Femur (tissue), 1 donor: ENCODE results near the gene MRPL10.

Experiments
- DNase-seq: peaks from one replicate; pipeline ENCODE4 v3.0.0-alpha.2; 2017

The MRPL10 gene

DNA sequence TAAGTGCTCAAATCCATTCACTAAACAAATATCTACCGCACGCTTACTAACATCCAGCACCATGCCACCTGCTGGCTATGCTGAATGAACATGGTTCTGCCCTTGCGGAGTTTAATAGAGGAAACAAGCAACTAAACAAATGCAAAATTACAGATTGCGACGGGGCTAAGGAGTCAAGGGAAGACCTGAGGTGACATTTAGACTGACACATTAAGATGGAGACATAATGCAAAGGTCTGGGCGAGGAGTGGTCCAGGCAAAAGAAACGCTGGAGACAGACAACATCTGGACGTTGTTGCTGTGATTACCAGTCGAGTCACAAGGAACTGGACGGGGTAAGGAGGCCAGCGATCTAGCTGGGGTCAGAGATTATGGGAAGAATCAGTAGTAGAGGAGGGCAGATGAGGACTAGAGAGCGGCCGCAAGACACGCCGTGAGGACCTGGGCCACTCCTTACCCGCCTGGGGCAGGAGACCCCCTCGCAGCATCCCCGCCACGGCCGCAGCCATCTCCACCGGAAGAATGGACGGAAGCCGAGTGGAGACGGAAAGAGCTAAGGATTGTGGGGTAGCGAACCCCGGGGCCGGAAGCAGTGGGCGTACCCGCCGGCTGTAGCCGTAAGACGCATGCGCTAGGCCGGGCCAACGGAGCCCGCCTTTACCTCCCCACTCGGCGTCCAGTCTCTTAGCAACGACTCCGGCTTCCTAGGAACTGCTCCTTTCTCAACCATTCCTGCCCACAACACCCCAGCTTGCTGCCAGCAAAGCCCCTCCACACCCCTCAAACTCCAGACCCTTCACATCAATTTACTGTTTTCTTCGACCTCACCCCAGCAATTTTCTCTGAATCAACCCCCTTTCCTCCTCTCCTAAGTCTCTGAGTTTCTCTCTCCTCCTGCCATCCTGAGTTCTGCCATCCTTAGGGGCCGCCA is at the start of gene MRPL10, which contains the start of gene LRRC46:
MRPL10 (minus strand) TSS at position 539 of the 931 bp plus-strand sequence; CDS start at position 509, 30 bp downstream.
LRRC46 (plus strand) TSS at position 668 of the 931 bp plus-strand sequence. CDS start 320 bp downstream, outside the sequence.
- DNase-seq: peak; percentile 97

- no peak for DNase-seq
Measured at GRCh38 chr17:47879776-47880454, 48.6 kb upstream of the MRPL10 start.

GRCh38 chr17:47879028-47879585 is 47.8 kb upstream of the MRPL10 start:
- DNase-seq: no peak

GRCh38 chr17:47878203-47879027 is 47.1 kb upstream of the MRPL10 start:
- no peak for DNase-seq

- no peak for DNase-seq
Measured at GRCh38 chr17:47877368-47878034, 46.2 kb upstream of the MRPL10 start.

DNA sequence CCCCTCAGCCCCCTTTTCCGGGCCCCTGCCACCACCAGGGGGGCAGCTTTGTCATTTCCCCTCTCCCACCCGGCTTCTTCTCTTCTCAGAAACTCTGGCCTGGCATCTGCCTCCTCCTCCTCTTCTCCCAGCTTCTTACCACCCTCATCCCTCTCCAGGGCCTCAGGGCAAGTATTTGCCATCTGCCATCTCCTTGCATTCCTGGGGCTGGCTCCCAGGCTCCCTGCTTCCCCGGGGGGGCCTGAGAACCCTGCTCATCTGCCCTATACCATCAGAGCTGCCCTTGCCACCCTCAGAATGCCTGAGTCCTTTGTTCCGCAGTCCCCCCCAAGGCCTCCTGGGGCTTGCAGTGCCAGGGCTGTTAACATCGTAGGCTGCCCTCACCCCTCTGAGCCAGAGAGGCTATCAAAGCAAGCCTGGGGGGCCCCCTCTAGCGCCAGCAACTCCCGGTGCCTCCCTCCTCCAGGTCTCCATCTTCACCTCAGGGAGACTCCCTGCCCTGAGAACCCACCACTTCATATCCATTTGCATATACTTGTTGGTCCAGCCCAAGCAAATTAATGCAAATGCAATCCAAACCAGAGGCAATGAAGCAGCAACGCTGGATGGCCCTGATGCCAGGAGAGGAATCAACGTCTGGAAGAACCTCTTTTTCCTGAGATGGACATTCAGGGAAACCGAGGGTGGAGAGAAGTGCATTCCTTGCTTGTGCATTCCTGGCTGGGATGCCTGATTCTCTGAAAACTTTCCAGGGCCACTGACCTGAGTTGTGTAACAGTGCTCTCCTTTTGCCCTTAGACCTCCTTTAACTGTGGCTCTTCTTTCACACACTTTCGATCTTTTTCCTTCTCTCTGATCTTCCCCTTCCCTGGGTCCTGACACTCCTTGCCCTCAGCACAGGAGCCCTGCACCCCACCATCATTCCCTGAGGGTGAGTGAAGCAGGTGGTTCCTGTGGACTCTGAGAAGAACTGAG is 44.0 kb upstream of the MRPL10 start:
- no peak for DNase-seq

GRCh38 chr17:47873200-47874090 is 42.1 kb upstream of the MRPL10 start:
- no peak for DNase-seq

- no peak for DNase-seq
Measured at GRCh38 chr17:47872651-47873161, 41.4 kb upstream of the MRPL10 start.

DNA sequence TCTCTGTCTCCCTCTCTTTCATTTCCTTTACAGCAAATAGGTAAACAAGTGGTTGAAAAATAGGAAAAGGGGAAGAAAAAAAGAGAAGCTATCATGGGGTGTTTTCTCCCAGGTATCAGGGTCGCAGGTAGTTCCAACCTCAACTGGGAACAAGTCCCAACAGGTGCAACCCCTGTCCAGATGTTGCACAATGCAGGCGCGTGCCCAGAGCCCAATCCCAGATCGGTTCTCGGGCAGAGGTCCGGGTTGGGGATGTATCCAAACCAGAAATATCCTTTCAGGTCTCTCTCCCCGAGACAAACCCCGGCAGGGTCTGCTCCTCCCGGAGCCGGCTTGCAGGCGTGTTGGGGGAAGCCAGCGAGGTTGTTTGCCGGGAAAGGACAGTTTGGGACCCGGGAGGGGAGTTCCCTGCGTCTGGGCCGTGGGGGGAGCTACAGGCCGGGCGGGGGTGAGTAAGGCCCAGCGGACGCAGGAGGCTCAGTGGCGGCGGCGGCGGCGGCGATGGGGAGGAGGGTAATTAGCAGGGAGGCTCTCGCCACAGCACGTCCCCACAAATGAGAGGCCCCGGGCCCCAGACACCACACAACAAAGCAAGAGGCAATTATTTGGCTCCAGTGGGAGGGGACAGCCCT is 40.8 kb upstream of the MRPL10 start:
- DNase-seq: peak; percentile 62

- DNase-seq: no peak
Measured at GRCh38 chr17:47871048-47871447, 39.7 kb upstream of the MRPL10 start.

GRCh38 chr17:47870056-47870455 is 38.7 kb upstream of the MRPL10 start:
- DNase-seq: no peak

DNA sequence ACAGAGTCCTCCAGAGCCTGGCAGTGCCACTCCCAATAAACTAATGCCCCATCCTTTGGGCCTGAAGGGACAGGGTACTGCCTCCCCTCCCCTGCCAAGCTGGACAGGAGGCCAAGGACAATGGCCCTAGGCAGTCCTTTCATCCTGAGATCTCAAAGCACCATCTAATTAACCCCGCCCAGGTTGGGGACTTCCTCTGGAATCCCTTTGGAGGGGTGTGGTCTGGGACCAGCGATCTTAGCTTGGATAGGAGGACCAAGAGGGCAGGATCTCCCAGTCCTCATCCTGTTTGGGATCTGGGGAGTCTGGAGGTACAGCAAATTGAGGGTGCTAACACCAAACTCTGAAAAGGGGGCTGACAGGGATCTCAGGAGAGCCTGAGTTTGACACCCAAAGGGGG is 37.8 kb upstream of the MRPL10 start:
- no peak for DNase-seq

- DNase-seq: no peak
Measured at GRCh38 chr17:47867813-47868533, 36.6 kb upstream of the MRPL10 start.

DNA sequence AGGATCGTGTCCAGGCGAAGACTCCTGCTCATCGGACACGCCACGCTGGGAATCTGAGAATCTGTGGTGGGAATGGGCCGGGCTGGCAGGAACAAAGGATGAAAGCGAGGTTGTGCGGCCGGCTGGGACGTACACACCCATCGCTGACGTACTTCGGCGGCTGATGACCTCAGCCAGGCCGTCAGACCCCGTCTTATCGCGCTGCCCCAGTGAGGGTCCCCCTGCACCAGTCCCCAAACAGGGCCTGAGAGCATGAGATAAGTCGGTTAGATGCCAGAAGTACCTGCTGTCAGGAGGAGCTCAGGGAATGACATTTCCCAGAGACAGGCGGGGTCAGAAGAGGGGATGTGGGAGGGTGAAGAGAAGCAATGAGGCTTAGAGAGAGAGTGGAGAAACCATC is 35.6 kb upstream of the MRPL10 start:
- DNase-seq: no peak

DNA sequence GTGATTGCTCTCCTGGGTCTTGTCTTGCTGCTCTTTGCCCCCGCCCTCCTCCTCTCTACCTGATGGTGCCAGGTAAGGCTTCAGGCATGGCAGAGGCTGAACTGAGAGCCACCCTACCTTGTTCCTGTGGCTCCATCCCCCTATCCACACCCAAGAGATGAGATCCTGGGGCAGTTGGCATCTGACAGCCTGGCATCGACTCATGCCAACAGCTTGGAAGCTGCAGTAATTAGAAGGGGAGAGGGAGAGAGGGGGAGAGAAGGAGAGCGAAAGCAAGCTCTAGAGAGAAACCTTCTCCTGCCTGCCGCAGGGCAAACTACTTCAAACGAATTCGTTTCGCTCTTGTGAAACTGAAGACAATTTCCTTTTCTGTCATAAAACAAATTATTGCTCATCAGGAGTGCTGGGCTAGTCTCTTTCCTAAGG is 33.5 kb upstream of the MRPL10 start:
- no peak for DNase-seq

DNA sequence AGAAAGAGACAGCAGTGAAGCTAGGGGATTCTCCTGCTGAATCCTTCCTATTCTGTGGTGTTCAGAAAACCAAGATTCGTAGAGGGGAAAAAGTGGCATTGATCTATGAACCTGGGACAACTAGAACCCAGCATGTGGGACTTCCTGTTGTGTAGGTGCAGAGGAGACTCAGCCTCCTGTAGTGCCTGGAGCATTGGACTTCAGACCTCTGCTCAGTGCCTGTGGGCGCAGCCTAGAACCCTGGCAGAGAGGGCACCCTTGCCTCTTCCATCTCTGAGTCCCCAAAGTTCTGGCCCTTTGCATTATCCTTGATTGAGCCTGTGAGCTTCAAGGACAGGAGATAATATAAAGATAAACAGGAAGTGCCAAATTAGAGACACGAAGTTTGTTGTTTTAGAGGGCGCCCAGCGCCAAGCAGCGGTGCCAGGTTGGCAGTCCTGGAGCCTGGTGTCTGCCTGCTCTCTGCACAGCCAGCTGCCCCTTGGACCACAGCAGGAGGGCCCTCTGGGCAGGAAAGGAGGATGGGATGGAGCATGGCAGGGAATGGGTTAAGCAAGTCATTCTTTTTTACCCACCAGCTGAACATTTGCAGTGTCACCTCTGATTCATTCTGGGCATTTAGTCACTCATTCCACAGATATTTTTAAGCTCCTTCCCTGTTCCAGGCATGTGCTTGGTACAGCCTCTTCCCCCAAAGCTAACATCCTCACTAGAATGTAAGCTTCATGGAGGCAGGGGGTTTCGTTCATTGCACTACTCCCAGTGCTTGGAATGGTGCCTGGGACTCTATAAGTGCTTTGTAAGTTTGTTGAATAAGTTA is 31.5 kb upstream of the MRPL10 start:
- DNase-seq: no peak

DNA sequence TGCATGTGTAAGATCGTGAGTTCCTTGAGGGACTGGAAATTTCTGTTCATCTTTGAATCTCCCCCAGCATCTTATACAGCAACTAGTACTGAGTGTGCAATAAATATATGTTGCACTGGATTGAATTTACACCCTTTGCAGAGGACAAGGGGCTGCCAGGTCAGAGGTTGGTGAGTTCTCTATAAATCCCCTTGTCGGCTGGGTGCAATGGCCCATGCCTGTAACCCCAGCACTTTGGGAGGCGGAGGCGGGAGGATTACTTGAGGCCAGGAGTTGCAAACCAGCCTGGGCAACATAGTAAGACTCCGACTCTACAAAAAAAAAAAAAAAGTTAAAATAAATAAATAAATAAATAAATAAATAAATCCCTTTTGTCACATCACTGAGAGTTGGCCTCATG is 29.0 kb upstream of the MRPL10 start:
- DNase-seq: no peak
